ENCODE measurements around the gene NTRK2. TPM values are rescaled to one million over a fixed set of nuclear protein-coding genes. Genes with fewer than 3 reads are reported as not detected.

Gene NTRK2
- total RNA-seq, 2 experiments from 2014 or later, result 1.8 TPM

- CTCF ChIA-PET, result no interaction called here
These were observed 249.9 kb downstream of the NTRK2 start for GRCh38 chr9:84919440-84919839.

GRCh38 chr9:84921175-84921574, 251.6 kb downstream of the NTRK2 start:
- peaks cover 6% of the 10 kb centered on the region for H3K27me3 Mint-ChIP-seq
- H3K27ac Mint-ChIP-seq, result no peak overlapping the region
- intact Hi-C loops (cut with DNase I, micrococcal nuclease), result no loop called here
- H3K4me3 Mint-ChIP-seq, result no peak overlapping the region
- DNase-seq, result no peak
- POLR2A ChIA-PET, result no interaction called here
- CTCF ChIA-PET, result no interaction called here
- no peaks in the 10 kb centered on the region for H3K9me3 Mint-ChIP-seq (ENCODE audit: low read depth)
- no peaks in the 10 kb centered on the region for H3K36me3 Mint-ChIP-seq (ENCODE audit: low read depth)
- ATAC-seq, result no peak
- H3K4me1 Mint-ChIP-seq, result no peaks in the 10 kb centered on the region

More at GRCh38 chr9:84919440-84919839, 249.9 kb downstream of the NTRK2 start:
- Mint-ChIP-seq H3K4me1 (no peaks in the 10 kb centered on the region), H3K9me3 (ENCODE audit: low read depth) (no peaks in the 10 kb centered on the region), H3K27ac (no peak overlapping the region), H3K27me3 (peaks cover 5% of the 10 kb centered on the region), H3K36me3 (ENCODE audit: low read depth) (no peaks in the 10 kb centered on the region), H3K4me3 (no peak overlapping the region)
- POLR2A ChIA-PET, result no interaction called here
- no peak for DNase-seq
- ATAC-seq, result no peak
- intact Hi-C loops (cut with DNase I, micrococcal nuclease), result no loop called here

DNA sequence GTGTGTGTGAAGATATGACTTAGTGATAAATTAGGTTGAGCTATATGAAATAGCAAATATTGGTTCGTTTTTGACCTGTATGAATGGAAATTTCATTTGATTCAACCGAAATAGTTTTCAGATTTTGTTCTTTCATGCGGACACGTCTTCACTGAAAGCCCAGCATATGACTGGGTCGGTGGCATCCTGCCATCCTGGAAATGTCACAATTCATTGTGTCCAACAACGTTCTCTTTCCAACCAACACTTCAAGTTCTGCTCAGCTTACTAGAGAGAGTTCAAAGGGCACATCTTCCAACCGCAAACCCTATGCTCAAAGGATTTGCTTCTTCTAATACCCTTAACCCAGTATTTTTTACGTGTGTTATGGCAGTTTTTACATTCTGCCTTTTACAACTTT, 252.5 kb downstream of the NTRK2 start:
- CTCF ChIA-PET, result no interaction called here
- H3K4me3 Mint-ChIP-seq, result no peak overlapping the region
- no peak for ATAC-seq
- H3K27me3 Mint-ChIP-seq, result peaks cover 6% of the 10 kb centered on the region
- intact Hi-C loops (cut with DNase I, micrococcal nuclease), result no loop called here
- no peaks in the 10 kb centered on the region for H3K4me1 Mint-ChIP-seq
- H3K9me3 Mint-ChIP-seq (ENCODE audit: low read depth), result no peaks in the 10 kb centered on the region
- POLR2A ChIA-PET, result no interaction called here
- H3K36me3 Mint-ChIP-seq (ENCODE audit: low read depth), result no peaks in the 10 kb centered on the region
- no peak overlapping the region for H3K27ac Mint-ChIP-seq
- DNase-seq, result no peak

- ATAC-seq (no peak), DNase-seq (no peak)
- ChIA-PET POLR2A (no interaction called here), CTCF (no interaction called here)
- Mint-ChIP-seq H3K27ac (no peak overlapping the region), H3K9me3 (ENCODE audit: low read depth) (no peaks in the 10 kb centered on the region), H3K4me1 (no peaks in the 10 kb centered on the region), H3K36me3 (ENCODE audit: low read depth) (no peaks in the 10 kb centered on the region), H3K27me3 (peaks cover 6% of the 10 kb centered on the region), H3K4me3 (no peak overlapping the region)
- intact Hi-C loops (cut with DNase I, micrococcal nuclease), result no loop called here
These were observed 254.7 kb downstream of the NTRK2 start for GRCh38 chr9:84924266-84924665.

GRCh38 chr9:84925225-84925872, 255.8 kb downstream of the NTRK2 start:
- no peaks in the 10 kb centered on the region for H3K9me3 Mint-ChIP-seq (ENCODE audit: low read depth)
- no peak for ATAC-seq
- no peak overlapping the region for H3K27ac Mint-ChIP-seq
- ChIA-PET POLR2A (no interaction called here), CTCF (interaction anchor here (0.6 kb wide), 1 partner anchor 291 kb away, joined by 3 read pairs; no protein-coding TSS in a partner anchor)
- H3K36me3 Mint-ChIP-seq (ENCODE audit: low read depth), result no peaks in the 10 kb centered on the region
- intact Hi-C loops (cut with DNase I, micrococcal nuclease), result no loop called here
- H3K4me1 Mint-ChIP-seq, result no peaks in the 10 kb centered on the region
- DNase-seq, result no peak
- H3K27me3 Mint-ChIP-seq, result peaks cover 10% of the 10 kb centered on the region
- H3K4me3 Mint-ChIP-seq, result no peak overlapping the region

GRCh38 chr9:84926793-84927192, 257.3 kb downstream of the NTRK2 start:
- intact Hi-C loops (cut with DNase I, micrococcal nuclease), result no loop called here
- no peaks in the 10 kb centered on the region for H3K36me3 Mint-ChIP-seq (ENCODE audit: low read depth)
- no peak for ATAC-seq
- H3K9me3 Mint-ChIP-seq (ENCODE audit: low read depth), result no peaks in the 10 kb centered on the region
- no peak overlapping the region for H3K27ac Mint-ChIP-seq
- DNase-seq, result no peak
- POLR2A ChIA-PET, result no interaction called here
- no peaks in the 10 kb centered on the region for H3K4me1 Mint-ChIP-seq
- H3K27me3 Mint-ChIP-seq, result peaks cover 10% of the 10 kb centered on the region
- CTCF ChIA-PET, result no interaction called here
- no peak overlapping the region for H3K4me3 Mint-ChIP-seq

DNA sequence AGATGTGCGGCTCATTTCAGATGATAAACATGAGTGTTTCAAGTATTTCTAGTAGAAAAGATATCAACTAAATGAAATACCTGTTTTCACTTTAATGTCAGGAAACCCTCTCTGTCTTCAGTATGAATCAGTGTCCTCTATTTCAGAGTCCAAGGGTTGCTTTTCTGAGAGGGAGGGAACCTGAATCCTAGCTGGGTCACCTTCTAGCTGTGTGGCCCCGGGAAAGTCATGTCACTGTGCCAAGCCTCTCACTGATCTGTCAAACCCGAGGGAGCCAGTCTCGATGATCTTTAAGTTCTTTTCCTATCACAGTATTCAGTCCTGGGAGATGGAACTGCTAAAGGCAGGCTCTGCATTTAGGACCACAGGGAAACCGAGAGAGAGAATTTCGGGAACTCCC, 258.9 kb downstream of the NTRK2 start:
- Mint-ChIP-seq H3K27ac (no peak overlapping the region), H3K27me3 (peaks cover 10% of the 10 kb centered on the region), H3K36me3 (ENCODE audit: low read depth) (no peaks in the 10 kb centered on the region), H3K4me3 (no peak overlapping the region), H3K4me1 (no peaks in the 10 kb centered on the region), H3K9me3 (ENCODE audit: low read depth) (no peaks in the 10 kb centered on the region)
- ChIA-PET POLR2A (no interaction called here), CTCF (no interaction called here)
- DNase-seq, result no peak
- intact Hi-C loops (cut with DNase I, micrococcal nuclease), result no loop called here
- no peak for ATAC-seq

GRCh38 chr9:84929068-84929467, 259.5 kb downstream of the NTRK2 start:
- intact Hi-C loops (cut with DNase I, micrococcal nuclease), result no loop called here
- no peaks in the 10 kb centered on the region for H3K36me3 Mint-ChIP-seq (ENCODE audit: low read depth)
- ChIA-PET CTCF (interaction anchor here (0.6 to 1.7 kb wide), 2 partner anchors 9 to 259 kb away, joined by 3 to 5 read pairs; no protein-coding TSS in a partner anchor), POLR2A (interaction anchor here (0.6 kb wide), 1 partner anchor 23 kb away, joined by 3 read pairs; no protein-coding TSS in a partner anchor)
- DNase-seq (no peak), ATAC-seq (no peak)
- peaks cover 8% of the 10 kb centered on the region for H3K27me3 Mint-ChIP-seq
- H3K4me1 Mint-ChIP-seq, result no peaks in the 10 kb centered on the region
- H3K4me3 Mint-ChIP-seq, result no peak overlapping the region
- H3K9me3 Mint-ChIP-seq (ENCODE audit: low read depth), result no peaks in the 10 kb centered on the region
- H3K27ac Mint-ChIP-seq, result no peak overlapping the region

DNA sequence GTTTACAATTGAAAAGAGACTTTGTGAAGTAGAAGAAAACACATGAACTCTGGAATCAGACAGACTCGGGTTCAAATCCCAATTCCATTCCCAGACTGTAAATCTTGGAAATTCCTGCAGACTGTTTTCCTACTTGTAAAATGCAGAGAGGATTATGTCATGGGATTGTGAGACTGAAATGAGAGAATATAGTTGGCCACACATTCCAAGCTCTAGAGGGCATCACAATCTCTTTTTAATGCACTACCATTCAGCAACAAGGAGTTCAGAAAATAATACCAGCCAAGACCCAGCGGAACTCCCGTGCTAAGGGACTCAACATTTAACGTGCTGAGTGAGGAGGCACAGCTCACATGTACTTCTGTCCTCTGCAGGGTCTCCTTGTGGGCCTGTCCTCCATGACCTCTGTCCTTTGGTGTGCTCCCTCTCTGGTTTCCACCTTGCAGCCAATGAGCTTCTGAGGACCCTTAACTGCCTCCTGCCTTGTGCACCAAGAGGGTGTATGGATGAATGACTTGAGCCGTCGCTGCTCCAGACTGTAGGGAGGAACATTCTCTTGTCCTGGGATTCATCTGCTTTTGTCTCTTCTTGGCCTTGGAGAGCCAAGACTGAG, 263.5 kb downstream of the NTRK2 start:
- H3K27me3 Mint-ChIP-seq, result peaks cover 7% of the 10 kb centered on the region
- no peak for ATAC-seq

GRCh38 chr9:84935528-84936117, 266.1 kb downstream of the NTRK2 start:
- no peaks in the 10 kb centered on the region for H3K9me3 Mint-ChIP-seq (ENCODE audit: low read depth)
- CTCF ChIA-PET, result no interaction called here

More for the DNA sequence above, 263.5 kb downstream of the NTRK2 start:
- ChIA-PET CTCF (interaction anchor here (0.6 kb wide), 1 partner anchor 1211 kb away, joined by 3 read pairs; no protein-coding TSS in a partner anchor), POLR2A (no interaction called here)
- Mint-ChIP-seq H3K4me1 (no peaks in the 10 kb centered on the region), H3K9me3 (ENCODE audit: low read depth) (no peaks in the 10 kb centered on the region), H3K36me3 (ENCODE audit: low read depth) (no peaks in the 10 kb centered on the region), H3K27ac (no peak overlapping the region), H3K4me3 (no peak overlapping the region)
- no peak for DNase-seq
- intact Hi-C loops (cut with DNase I, micrococcal nuclease), result no loop called here

GRCh38 chr9:84937180-84937579, 267.7 kb downstream of the NTRK2 start:
- Mint-ChIP-seq H3K27ac (no peak overlapping the region), H3K4me1 (no peaks in the 10 kb centered on the region), H3K9me3 (ENCODE audit: low read depth) (no peaks in the 10 kb centered on the region), H3K27me3 (peaks cover 3% of the 10 kb centered on the region), H3K4me3 (no peak overlapping the region), H3K36me3 (ENCODE audit: low read depth) (no peaks in the 10 kb centered on the region)
- DNase-seq, result no peak
- CTCF ChIA-PET, result interaction anchor here (0.7 kb wide), 1 partner anchor 152 kb away, joined by 5 read pairs; no protein-coding TSS in a partner anchor
- ATAC-seq, result no peak
- POLR2A ChIA-PET, result interaction anchor here (0.6 kb wide), 1 partner anchor 15 kb away, joined by 3 read pairs; no protein-coding TSS in a partner anchor
- intact Hi-C loops (cut with DNase I, micrococcal nuclease), result no loop called here

More at GRCh38 chr9:84935528-84936117, 266.1 kb downstream of the NTRK2 start:
- no peak for DNase-seq
- Mint-ChIP-seq H3K27me3 (peaks cover 3% of the 10 kb centered on the region), H3K4me1 (no peaks in the 10 kb centered on the region), H3K27ac (no peak overlapping the region), H3K36me3 (ENCODE audit: low read depth) (no peaks in the 10 kb centered on the region), H3K4me3 (no peak overlapping the region)
- ATAC-seq, result no peak
- intact Hi-C loops (cut with DNase I, micrococcal nuclease), result no loop called here
- POLR2A ChIA-PET, result no interaction called here

- ATAC-seq (no peak), DNase-seq (no peak)
- POLR2A ChIA-PET, result interaction anchor here (0.6 kb wide), 1 partner anchor 14 kb away, joined by 3 read pairs; no protein-coding TSS in a partner anchor
- H3K27ac Mint-ChIP-seq, result no peak overlapping the region
- no peaks in the 10 kb centered on the region for H3K36me3 Mint-ChIP-seq (ENCODE audit: low read depth)
- peaks cover 3% of the 10 kb centered on the region for H3K27me3 Mint-ChIP-seq
- H3K4me3 Mint-ChIP-seq, result no peak overlapping the region
- H3K4me1 Mint-ChIP-seq, result no peaks in the 10 kb centered on the region
- CTCF ChIA-PET, result interaction anchor here (0.7 to 1.4 kb wide), 2 partner anchors 8 to 152 kb away, joined by 5 read pairs; no protein-coding TSS in a partner anchor
- no peaks in the 10 kb centered on the region for H3K9me3 Mint-ChIP-seq (ENCODE audit: low read depth)
- intact Hi-C loops (cut with DNase I, micrococcal nuclease), result no loop called here
These were observed 268.1 kb downstream of the NTRK2 start for GRCh38 chr9:84937581-84937980.
